ENCODE results near the gene PSME4.

- TF ChIP-seq POLR2A (IDR thresholded peaks at IDR 0.05; ENCODE audit: low read length) = no peak
- TF ChIP-seq GATA1 (IDR thresholded peaks at IDR 0.05; ENCODE audit: low read depth, low read length) = no peak
Measured at GRCh38 chr2:53901192-53901591, 69.6 kb downstream of the PSME4 start.

Data from erythroblast (primary cell).